ENCODE results near the gene CEACAM19. TPM values are rescaled to one million over a fixed set of nuclear protein-coding genes. Genes with fewer than 3 reads are reported as not detected.

The CEACAM19 gene
- polyA plus RNA-seq, 3 donors, result 7.6 TPM; not detected in 2

GRCh38 chr19:44703336-44704078, 32.2 kb downstream of the CEACAM19 start:
- WGBS (ENCODE audit: insufficient coverage), result 91% methylated on average over 19 of the region's 28 CpGs
- DNase-seq, result no peak

GRCh38 chr19:44704982-44705381, 33.7 kb downstream of the CEACAM19 start:
- no peak for DNase-seq
- Mint-ChIP-seq H3K27ac (no peak overlapping the region), H3K27me3 (ENCODE audit: low read depth in 3 of 3) (peaks cover 2% of the 10 kb centered on the region in 3 donors), H3K36me3 (no peaks in the 10 kb centered on the region), H3K4me1 (no peaks in the 10 kb centered on the region), H3K9me3 (no peaks in the 10 kb centered on the region), H3K4me3 (no peak overlapping the region)
- no peaks in the 10 kb centered on the region for H3K36me3 ChIP-seq (replicated peaks in 1 of 2; ENCODE audit: control insufficient read depth in 1 of 2, insufficient read depth in 2 of 2, low read length in 2 of 2)
- no peak overlapping the region for H3K27ac ChIP-seq (ENCODE audit: low read depth in 1 of 2, low read length in 2 of 2)
- H3K9me3 ChIP-seq (replicated peaks in 1 of 2; ENCODE audit: control insufficient read depth in 1 of 2, insufficient read depth in 1 of 2, low read length in 2 of 2), result no peaks in the 10 kb centered on the region
- no peaks in the 10 kb centered on the region for H3K79me2 ChIP-seq (ENCODE audit: insufficient read depth, low read length)
- no peaks in the 10 kb centered on the region for H3K4me1 ChIP-seq (ENCODE audit: control insufficient read depth in 1 of 2, insufficient read depth in 2 of 2, low read length in 2 of 2)
- WGBS (ENCODE audit: insufficient coverage), result no CpG with 5 or more reads among the region's 1 CpG
- no peak for TF ChIP-seq CTCF (IDR thresholded peaks at IDR 0.05)
- H3K9ac ChIP-seq (ENCODE audit: insufficient read depth, low read length, poor library complexity, severe bottlenecking), result no peak overlapping the region
- H3K27me3 ChIP-seq (ENCODE audit: control insufficient read depth in 2 of 2, insufficient read depth in 2 of 2, low read length in 2 of 2), result no peaks in the 10 kb centered on the region
- intact Hi-C loops (cut with micrococcal nuclease), result loop anchor here in 1 of 2 donors (5.0 kb wide), 1 partner anchor 72 kb away; the partner anchor contains the start of gene CBLC
- no peak overlapping the region for H3K4me2 ChIP-seq (replicated peaks; ENCODE audit: extremely low read depth, low read length, poor library complexity, severe bottlenecking)
- no peak overlapping the region for H3K4me3 ChIP-seq (replicated peaks in 1 of 3; ENCODE audit: low read depth in 2 of 3, low read length in 3 of 3)
- no peak overlapping the region for H2AFZ ChIP-seq (ENCODE audit: insufficient read depth, low read depth, low read length, poor library complexity, severe bottlenecking)
- H4K20me1 ChIP-seq (ENCODE audit: insufficient read depth, low read length), result no peaks in the 10 kb centered on the region

More at GRCh38 chr19:44703336-44704078, 32.2 kb downstream of the CEACAM19 start:
- Histone ChIP-seq H3K9me3 (replicated peaks in 1 of 2; ENCODE audit: control insufficient read depth in 1 of 2, insufficient read depth in 1 of 2, low read length in 2 of 2) (no peaks in the 10 kb centered on the region), H3K79me2 (ENCODE audit: insufficient read depth, low read length) (no peaks in the 10 kb centered on the region), H3K27me3 (ENCODE audit: control insufficient read depth in 2 of 2, insufficient read depth in 2 of 2, low read length in 2 of 2) (no peaks in the 10 kb centered on the region), H2AFZ (ENCODE audit: insufficient read depth, low read depth, low read length, poor library complexity, severe bottlenecking) (no peak overlapping the region), H3K36me3 (replicated peaks in 1 of 2; ENCODE audit: control insufficient read depth in 1 of 2, insufficient read depth in 2 of 2, low read length in 2 of 2) (no peaks in the 10 kb centered on the region), H4K20me1 (ENCODE audit: insufficient read depth, low read length) (no peaks in the 10 kb centered on the region), H3K4me2 (replicated peaks; ENCODE audit: extremely low read depth, low read length, poor library complexity, severe bottlenecking) (no peak overlapping the region), H3K9ac (ENCODE audit: insufficient read depth, low read length, poor library complexity, severe bottlenecking) (no peak overlapping the region), H3K4me1 (ENCODE audit: control insufficient read depth in 1 of 2, insufficient read depth in 2 of 2, low read length in 2 of 2) (no peaks in the 10 kb centered on the region), H3K27ac (ENCODE audit: low read depth in 1 of 2, low read length in 2 of 2) (no peak overlapping the region), H3K4me3 (replicated peaks in 1 of 3; ENCODE audit: low read depth in 2 of 3, low read length in 3 of 3) (no peak overlapping the region)
- Mint-ChIP-seq H3K4me3 (no peak overlapping the region), H3K27ac (peak overlapping the region in 1 of 7 donors; percentile 30), H3K9me3 (no peaks in the 10 kb centered on the region), H3K4me1 (no peaks in the 10 kb centered on the region), H3K27me3 (ENCODE audit: low read depth in 3 of 3) (peaks cover 2% of the 10 kb centered on the region in 3 donors), H3K36me3 (no peaks in the 10 kb centered on the region)
- TF ChIP-seq CTCF (IDR thresholded peaks at IDR 0.05), result no peak
- intact Hi-C loops (cut with micrococcal nuclease), result loop anchor here in 1 of 2 donors (5.0 kb wide), 1 partner anchor 74 kb away; the partner anchor contains the start of gene CBLC

All from CD14-positive monocyte (primary cell).